Stimulated activated CD4-positive, alpha-beta T cell treated with anti-CD3 and anti-CD28 coated beads, Interleukin-2, amount 100 ng/mL, for 4 hours (primary cell): ENCODE results near the gene TRAF3IP1.

Source experiments
- DNase-seq: peaks from one replicate; pipeline ENCODE4 v3.0.0-alpha.2; 2020; ENCODE audit warnings: low read depth

The TRAF3IP1 gene

GRCh38 chr2:238287737-238288649, 32.3 kb upstream of the TRAF3IP1 start, which contains the start of gene PER2:
TSS of gene PER2 (minus strand) at chr2:238288610. CDS start at chr2:238277936, 10,674 bp downstream.
- DNase-seq, result peak; percentile 10

- peak; percentile 96 for DNase-seq
Observed at GRCh38 chr2:238288650-238289573, 31.4 kb upstream of the TRAF3IP1 start.

- DNase-seq, result no peak
Observed at GRCh38 chr2:238289574-238289973, 30.7 kb upstream of the TRAF3IP1 start.

- DNase-seq, result peak; percentile 16
Observed at GRCh38 chr2:238290091-238290509, 30.2 kb upstream of the TRAF3IP1 start.

- no peak for DNase-seq
Observed at GRCh38 chr2:238290715-238291549, 29.4 kb upstream of the TRAF3IP1 start.

GRCh38 chr2:238291550-238292281, 28.6 kb upstream of the TRAF3IP1 start:
- DNase-seq, result no peak

GRCh38 chr2:238294046-238294392, 26.3 kb upstream of the TRAF3IP1 start:
- DNase-seq, result no peak

GRCh38 chr2:238294393-238295143, 25.8 kb upstream of the TRAF3IP1 start:
- no peak for DNase-seq

GRCh38 chr2:238295144-238296112, 24.9 kb upstream of the TRAF3IP1 start:
- DNase-seq, result no peak

GRCh38 chr2:238296638-238297457, 23.5 kb upstream of the TRAF3IP1 start:
- no peak for DNase-seq

GRCh38 chr2:238299803-238300202, 20.5 kb upstream of the TRAF3IP1 start:
- no peak for DNase-seq

GRCh38 chr2:238302087-238302486, 18.2 kb upstream of the TRAF3IP1 start:
- no peak for DNase-seq

GRCh38 chr2:238302751-238303150, 17.6 kb upstream of the TRAF3IP1 start:
- no peak for DNase-seq

GRCh38 chr2:238304116-238304515, 16.2 kb upstream of the TRAF3IP1 start:
- no peak for DNase-seq

- no peak for DNase-seq
Observed at GRCh38 chr2:238305092-238305862, 15.0 kb upstream of the TRAF3IP1 start.

GRCh38 chr2:238305965-238306671, 14.2 kb upstream of the TRAF3IP1 start:
- no peak for DNase-seq

- DNase-seq, result no peak
Observed at GRCh38 chr2:238306672-238306998, 13.7 kb upstream of the TRAF3IP1 start.
